ENCODE data around the gene TDRD10.
A peak's percentile ranks its signal among the peaks of the same experiment; 100 is the strongest.

The TDRD10 gene

GRCh38 chr1:154463512-154463990 lies 38.5 kb upstream of the TDRD10 start:
- Histone ChIP-seq H3K9ac (ENCODE audit: low read length) (no peak overlapping the region), H3K27ac (ENCODE audit: low read length) (no peak overlapping the region)

GRCh38 chr1:154465621-154466195 lies 36.3 kb upstream of the TDRD10 start:
- Histone ChIP-seq H3K4me2 (ENCODE audit: low read length) (no peak overlapping the region), H3K4me3 (ENCODE audit: low read length) (no peak overlapping the region), H3K79me2 (ENCODE audit: low read length) (no peaks in the 10 kb centered on the region), H3K4me1 (ENCODE audit: low read length) (peaks cover 8% of the 10 kb centered on the region; the same call in 1 of the 2 replicates), H2AFZ (ENCODE audit: low read depth, low read length) (no peak overlapping the region), H3K9me3 (ENCODE audit: insufficient read depth, low read length) (no peaks in the 10 kb centered on the region), H3K9ac (ENCODE audit: low read length) (no peak overlapping the region), H4K20me1 (ENCODE audit: insufficient read depth, low read length) (no peaks in the 10 kb centered on the region), H3K36me3 (replicated peaks; ENCODE audit: low read depth, low read length) (peaks cover 4% of the 10 kb centered on the region), H3K27me3 (ENCODE audit: low read depth, low read length) (no peaks in the 10 kb centered on the region), H3K27ac (ENCODE audit: low read length) (no peak overlapping the region)
- TF ChIP-seq CTCF (IDR thresholded peaks at IDR 0.05; ENCODE audit: low read depth, low read length) = no peak
- TF ChIP-seq EZH2phosphoT487 (IDR thresholded peaks at IDR 0.05; ENCODE audit: low read depth) = no peak

More at GRCh38 chr1:154463512-154463990, 38.5 kb upstream of the TDRD10 start:
- Histone ChIP-seq H3K36me3 (replicated peaks; ENCODE audit: low read depth, low read length) (peaks cover 8% of the 10 kb centered on the region), H4K20me1 (ENCODE audit: insufficient read depth, low read length) (no peaks in the 10 kb centered on the region), H3K79me2 (ENCODE audit: low read length) (no peaks in the 10 kb centered on the region), H3K4me3 (ENCODE audit: low read length) (no peak overlapping the region), H3K4me2 (ENCODE audit: low read length) (no peak overlapping the region), H3K9me3 (ENCODE audit: insufficient read depth, low read length) (no peaks in the 10 kb centered on the region), H3K4me1 (ENCODE audit: low read length) (peaks cover 8% of the 10 kb centered on the region; the same call in 1 of the 2 replicates), H3K27me3 (ENCODE audit: low read depth, low read length) (no peaks in the 10 kb centered on the region), H2AFZ (ENCODE audit: low read depth, low read length) (no peak overlapping the region)
- TF ChIP-seq CTCF (IDR thresholded peaks at IDR 0.05; ENCODE audit: low read depth, low read length) (no peak), EZH2phosphoT487 (IDR thresholded peaks at IDR 0.05; ENCODE audit: low read depth) (no peak)

- Histone ChIP-seq H2AFZ (ENCODE audit: low read depth, low read length) (no peak overlapping the region), H3K79me2 (ENCODE audit: low read length) (no peaks in the 10 kb centered on the region), H3K36me3 (replicated peaks; ENCODE audit: low read depth, low read length) (peaks cover 4% of the 10 kb centered on the region), H3K9me3 (ENCODE audit: insufficient read depth, low read length) (no peaks in the 10 kb centered on the region), H3K4me1 (ENCODE audit: low read length) (peaks cover 10% of the 10 kb centered on the region), H3K27me3 (ENCODE audit: low read depth, low read length) (no peaks in the 10 kb centered on the region), H4K20me1 (ENCODE audit: insufficient read depth, low read length) (no peaks in the 10 kb centered on the region), H3K4me2 (ENCODE audit: low read length) (no peak overlapping the region), H3K9ac (ENCODE audit: low read length) (no peak overlapping the region), H3K4me3 (ENCODE audit: low read length) (no peak overlapping the region), H3K27ac (ENCODE audit: low read length) (no peak overlapping the region)
- TF ChIP-seq CTCF (IDR thresholded peaks at IDR 0.05; ENCODE audit: low read depth, low read length) (no peak), EZH2phosphoT487 (IDR thresholded peaks at IDR 0.05; ENCODE audit: low read depth) (no peak)
Measured at GRCh38 chr1:154466206-154466605, 35.8 kb upstream of the TDRD10 start.

- Histone ChIP-seq H3K27me3 (ENCODE audit: low read depth, low read length) (no peaks in the 10 kb centered on the region), H3K27ac (ENCODE audit: low read length) (no peak overlapping the region), H2AFZ (ENCODE audit: low read depth, low read length) (no peak overlapping the region), H3K4me3 (ENCODE audit: low read length) (no peak overlapping the region), H3K36me3 (replicated peaks; ENCODE audit: low read depth, low read length) (peaks cover 4% of the 10 kb centered on the region), H3K79me2 (ENCODE audit: low read length) (no peaks in the 10 kb centered on the region), H4K20me1 (ENCODE audit: insufficient read depth, low read length) (no peaks in the 10 kb centered on the region), H3K4me1 (ENCODE audit: low read length) (peaks cover 14% of the 10 kb centered on the region), H3K4me2 (ENCODE audit: low read length) (no peak overlapping the region), H3K9me3 (ENCODE audit: insufficient read depth, low read length) (no peaks in the 10 kb centered on the region), H3K9ac (ENCODE audit: low read length) (no peak overlapping the region)
- TF ChIP-seq EZH2phosphoT487 (IDR thresholded peaks at IDR 0.05; ENCODE audit: low read depth) (no peak), CTCF (IDR thresholded peaks at IDR 0.05; ENCODE audit: low read depth, low read length) (peak; percentile 5; the same call in 1 of the 2 replicates)
Measured at GRCh38 chr1:154466921-154467417, 35.0 kb upstream of the TDRD10 start.
